NCI-H2029 (cell line): ENCODE measurements around the gene LRIT2.

ENCODE experiments used
- DNase-seq: peaks from one replicate; lab custom pipeline; 2025; lab: John Stamatoyannopoulos, UW

Gene LRIT2

GRCh38 chr10:84205853-84206525 lies 19.4 kb downstream of the LRIT2 start:
- no peak for DNase-seq

GRCh38 chr10:84205049-84205852 lies 20.1 kb downstream of the LRIT2 start:
- no peak for DNase-seq

- DNase-seq, result no peak
These were observed 20.7 kb downstream of the LRIT2 start for GRCh38 chr10:84204610-84205009.

- DNase-seq, result no peak
These were observed 21.2 kb downstream of the LRIT2 start for GRCh38 chr10:84204122-84204521.

DNA sequence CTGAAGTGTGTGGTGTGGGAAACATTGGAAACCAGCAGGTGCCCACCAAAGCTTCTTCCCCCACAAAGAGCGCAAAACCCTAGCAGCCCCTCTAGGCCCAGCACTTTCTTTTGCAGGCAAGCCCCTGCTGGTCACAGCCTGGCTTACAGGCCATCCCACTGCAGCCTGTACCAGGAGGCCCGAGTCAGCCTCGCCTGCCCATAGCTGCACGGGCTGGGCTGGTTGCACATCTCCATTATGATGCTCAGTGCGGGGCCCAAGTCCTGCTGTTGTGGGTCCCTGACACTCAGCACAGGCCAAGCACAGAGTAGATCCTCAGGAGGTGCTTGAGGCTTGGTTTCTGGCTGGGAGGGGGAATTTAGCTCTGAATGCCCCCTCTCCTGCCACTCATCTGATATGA lies 23.0 kb downstream of the LRIT2 start:
- DNase-seq, result no peak

DNA sequence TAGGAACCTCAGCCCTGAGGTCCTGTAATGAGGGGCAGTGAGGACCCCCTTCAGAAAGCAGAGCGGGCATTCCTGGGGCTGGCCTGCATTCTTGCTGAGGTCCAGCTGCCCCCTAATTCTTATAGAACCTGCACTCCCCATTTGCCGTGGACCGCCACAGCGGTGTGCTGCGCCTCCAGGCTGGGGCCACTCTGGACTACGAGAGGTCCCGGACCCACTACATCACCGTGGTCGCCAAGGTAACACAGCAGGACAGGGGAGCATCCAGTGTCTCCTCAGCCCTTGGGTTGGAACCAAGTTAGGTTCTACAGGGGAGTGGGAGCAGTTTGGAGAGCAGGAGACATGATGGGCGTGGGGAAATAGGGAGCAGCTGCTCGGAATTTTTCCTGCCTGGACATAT lies 23.7 kb downstream of the LRIT2 start:
- no peak for DNase-seq

GRCh38 chr10:84201244-84201606 lies 24.1 kb downstream of the LRIT2 start:
- no peak for DNase-seq

DNA sequence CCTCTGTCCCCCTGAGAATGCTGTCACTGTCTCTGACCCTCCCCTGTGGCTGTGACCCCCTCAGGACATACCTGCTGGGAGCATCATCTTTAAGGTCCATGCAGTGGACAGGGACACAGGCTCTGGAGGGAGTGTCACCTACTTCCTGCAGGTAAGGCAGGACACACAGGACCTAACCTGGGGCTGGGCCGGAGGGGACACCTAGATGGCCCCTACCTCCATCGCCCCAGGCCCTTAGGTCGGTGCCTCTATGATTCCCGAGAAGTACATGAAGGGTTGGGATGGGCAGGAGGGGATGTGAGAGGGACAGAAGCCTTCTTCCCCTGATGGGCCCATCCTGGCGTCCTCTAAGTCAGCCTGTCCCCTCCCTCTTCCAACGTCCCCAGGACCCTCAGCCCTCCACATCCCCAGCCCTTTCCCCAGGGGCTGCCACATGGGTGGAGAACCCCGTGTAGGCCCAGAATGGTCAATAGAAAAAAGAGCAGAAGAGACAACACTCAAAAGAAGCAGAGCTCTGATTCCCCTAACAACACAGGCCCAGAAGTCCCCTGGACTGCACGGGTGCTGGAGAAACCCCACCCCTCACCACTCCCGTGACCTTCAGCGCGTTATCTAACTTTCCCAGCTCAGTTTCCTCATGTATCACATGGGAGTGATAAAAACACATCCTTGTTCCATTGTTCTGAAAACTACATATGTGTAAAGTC lies 24.7 kb downstream of the LRIT2 start:
- DNase-seq, result no peak

DNA sequence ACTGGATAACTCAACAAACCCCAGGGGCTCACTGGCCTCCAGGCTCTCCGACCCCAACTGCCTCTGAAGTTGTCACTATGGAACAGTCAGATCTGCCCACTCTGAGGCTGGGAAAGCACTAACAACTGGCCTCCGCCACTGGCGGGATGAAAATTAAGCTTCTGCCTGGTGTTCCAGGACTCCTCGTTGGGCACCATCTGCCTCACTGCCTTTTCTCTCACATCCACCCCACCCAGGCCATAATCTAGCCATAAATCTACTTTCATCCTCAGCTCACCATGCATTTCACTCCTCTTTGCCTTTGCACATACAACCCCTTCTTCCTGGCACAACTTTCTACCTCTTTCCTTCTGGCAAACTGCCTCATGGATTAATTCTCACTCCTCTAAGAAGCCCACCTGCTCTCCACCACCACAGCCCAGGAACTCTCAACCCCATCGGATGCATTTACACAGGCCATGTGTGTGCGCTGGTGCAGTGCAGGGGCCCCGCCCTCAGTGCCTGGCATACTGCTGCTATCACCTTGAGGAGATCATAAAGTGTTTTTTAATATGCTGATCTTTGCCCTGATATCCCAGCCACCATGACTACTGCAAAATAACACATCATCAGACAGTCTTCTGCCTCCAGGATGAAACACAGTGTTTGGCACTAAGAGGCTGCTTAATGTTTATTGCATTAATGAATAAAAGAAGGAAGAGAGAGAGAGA lies 27.0 kb downstream of the LRIT2 start:
- DNase-seq, result no peak

DNA sequence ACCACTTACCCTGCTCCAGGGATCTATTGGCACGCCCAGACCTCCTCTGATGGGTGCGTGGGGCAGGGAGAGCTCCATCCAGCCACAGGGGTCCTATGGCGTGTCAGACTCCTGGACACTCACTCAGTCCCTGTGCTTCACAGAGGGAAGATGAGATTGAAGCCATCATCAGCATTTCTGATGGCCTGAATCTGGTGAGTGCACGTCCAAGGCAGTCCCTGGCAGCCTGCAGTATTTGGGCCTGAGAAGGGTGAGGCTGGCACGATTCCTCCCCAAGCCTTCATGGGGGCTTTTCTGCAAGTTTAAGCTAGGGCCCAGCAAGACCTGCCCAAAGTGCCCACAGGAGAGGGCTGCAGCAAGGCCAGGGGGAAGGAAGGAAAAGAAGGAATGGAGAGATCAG lies 27.7 kb downstream of the LRIT2 start:
- DNase-seq, result no peak

- no peak for DNase-seq
These were observed 28.4 kb downstream of the LRIT2 start for GRCh38 chr10:84196941-84197340.

DNA sequence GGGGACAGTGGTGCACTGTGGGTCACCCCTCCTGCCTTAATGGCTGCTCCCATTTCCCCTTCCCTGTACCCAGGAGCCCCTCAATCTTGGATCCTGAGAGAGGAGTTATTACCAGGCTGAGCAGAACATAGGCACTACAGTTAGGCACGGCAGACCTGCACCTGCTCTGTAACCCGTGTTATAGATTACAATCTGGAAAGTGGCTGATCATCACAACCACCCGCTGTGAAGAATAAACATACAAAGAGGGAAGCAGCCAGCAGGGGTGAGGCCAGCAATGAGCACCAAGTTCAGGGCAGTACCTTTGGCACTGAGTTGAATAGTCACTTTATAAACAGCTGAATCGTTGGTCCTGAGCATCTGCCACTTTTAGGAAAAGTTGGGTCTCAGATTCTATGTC lies 29.3 kb downstream of the LRIT2 start:
- DNase-seq, result peak; percentile 33

DNA sequence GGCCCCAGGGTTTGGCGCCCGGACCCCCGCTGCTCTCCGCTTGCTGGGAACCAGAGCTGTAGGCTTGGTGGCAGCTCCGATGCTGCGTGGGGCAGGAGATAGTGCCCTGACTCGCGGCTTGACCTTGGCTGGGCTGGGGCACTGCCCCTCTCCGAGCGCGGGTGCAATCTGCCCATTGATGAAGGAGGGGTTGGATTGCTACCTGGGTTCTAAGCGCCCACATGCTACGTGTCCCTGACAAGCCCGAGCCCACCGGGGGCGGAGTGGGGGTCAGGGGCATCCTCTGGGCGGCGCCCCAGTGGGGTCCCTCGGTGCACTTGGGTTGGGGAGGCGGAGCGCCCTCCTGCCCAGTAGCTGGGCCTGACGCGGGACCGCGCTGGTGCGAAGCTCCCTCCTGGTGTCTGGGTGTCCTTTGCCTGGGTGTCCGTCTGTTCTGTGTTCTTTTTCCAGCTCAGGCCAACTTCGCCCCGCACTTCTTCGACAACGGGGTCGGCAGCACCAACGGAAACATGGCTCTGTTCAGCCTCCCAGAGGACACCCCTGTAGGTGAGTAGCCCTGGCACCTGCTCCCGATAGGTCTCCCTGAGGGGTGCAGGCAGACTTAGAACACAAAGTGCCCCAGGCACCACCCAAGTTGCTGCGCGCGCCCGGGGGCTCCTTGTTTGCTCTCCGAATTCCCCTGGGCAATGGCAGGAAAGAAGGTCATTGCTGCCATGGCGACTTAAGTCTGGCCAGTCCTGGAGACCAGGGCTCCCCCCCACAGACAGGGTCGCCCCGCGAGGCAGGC lies 30.1 kb downstream of the LRIT2 start:
- DNase-seq, result no peak

- DNase-seq, result no peak
These were observed 30.8 kb downstream of the LRIT2 start, which contains the start of gene CDHR1 for GRCh38 chr10:84194424-84195043. CDHR1 (plus strand) TSS chr10:84194537; CDS start chr10:84194761, 224 bp downstream.

DNA sequence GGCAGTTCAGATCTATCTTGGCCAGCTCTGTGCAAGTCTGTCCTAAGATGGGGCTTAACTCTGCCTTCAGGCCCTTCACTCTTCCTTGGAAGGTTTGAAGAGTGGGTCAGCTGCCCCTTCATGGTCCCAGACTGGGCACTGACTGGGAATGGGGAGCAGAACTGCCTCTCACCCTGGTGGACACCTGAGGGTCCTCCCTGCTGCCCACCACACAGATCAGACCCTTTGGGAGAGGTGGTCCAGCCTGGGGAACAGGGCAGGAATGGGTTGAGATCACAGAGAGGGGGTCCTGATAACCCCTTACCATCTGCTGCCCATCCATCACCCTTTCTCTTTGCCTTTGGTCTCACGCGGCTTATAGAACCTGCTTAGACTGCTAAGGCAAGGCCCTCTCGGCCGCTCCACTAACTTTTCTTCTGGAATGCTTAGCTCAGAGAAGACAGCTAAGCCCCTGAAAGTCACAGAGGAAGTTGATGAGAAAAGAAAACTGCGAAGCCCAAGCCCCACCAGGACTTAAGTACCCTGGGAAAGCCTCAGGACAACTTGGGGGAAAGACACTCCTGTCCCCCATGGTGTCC lies 31.4 kb downstream of the LRIT2 start:
- DNase-seq, result no peak

DNA sequence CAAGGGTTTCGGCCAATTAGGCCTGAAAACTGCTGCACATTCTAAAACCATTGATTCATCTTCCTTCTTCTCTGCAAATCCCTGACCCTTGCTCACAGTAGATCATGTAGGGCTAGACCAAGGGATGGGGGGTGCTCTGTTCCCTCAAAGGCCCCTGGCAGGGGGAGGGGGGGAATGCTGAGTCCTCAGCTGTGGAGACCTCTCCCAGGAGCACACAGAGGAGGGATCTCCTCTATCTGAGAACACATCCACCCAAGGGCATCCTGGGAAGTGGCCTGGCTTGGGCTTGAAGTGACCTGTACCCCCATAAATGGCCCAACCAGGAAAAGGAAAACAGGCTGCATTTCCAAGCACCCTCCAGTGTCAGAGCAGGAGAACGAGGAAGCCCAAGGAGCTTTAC lies 32.0 kb downstream of the LRIT2 start:
- DNase-seq, result no peak

GRCh38 chr10:84191106-84191505 lies 34.2 kb downstream of the LRIT2 start:
- no peak for DNase-seq

DNA sequence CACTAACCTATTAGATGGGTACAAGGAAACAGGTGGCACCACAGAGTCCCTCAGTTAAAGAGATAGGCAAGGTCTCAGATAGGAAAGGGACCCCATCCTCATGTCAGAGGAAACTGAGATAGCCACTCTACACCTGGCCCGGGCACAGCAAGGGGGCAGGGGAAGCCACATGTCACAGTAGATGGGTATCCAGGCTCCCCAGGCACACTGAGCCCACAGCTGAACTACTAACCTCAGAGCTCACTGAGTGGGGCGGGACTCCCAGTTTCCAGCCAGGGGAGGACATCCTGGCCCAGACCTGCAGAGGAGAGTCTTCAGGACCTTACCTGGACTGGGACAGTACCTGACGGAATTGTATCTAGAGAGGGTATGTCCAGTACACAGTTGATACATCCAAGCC lies 34.7 kb downstream of the LRIT2 start:
- DNase-seq, result no peak

- DNase-seq, result no peak
These were observed 36.5 kb downstream of the LRIT2 start for GRCh38 chr10:84188815-84189214.

DNA sequence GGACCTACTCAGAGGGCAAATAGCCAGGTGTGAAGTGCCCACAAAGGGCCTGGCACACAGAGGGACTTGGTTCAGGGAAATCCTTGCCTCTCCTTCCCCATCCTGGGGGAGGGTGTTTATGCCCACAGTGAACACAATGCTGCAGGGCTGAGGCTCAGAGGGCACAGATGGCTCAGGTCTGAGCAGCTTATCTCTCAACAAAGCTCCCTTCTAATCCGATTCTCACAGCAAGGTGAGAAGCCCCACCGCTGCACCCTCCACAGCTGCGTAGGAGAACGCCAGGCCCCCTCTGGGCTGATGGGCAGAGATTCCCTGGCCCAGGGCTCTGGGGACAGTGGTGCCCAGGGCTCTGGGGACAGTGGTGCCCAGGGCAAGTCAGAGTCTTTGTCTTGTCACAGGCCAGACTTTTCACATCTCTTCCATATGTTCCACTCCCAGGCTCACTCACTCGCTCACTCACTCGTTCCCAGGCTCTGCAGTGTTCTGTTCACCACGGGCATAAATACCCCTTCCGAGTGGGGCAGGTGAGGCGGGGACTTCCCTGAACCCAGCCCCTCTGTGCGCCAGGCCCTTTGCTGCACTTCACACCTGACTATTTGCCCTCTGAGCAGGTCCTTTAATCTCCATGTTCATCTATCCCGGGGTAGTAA lies 39.7 kb downstream of the LRIT2 start:
- DNase-seq, result no peak
